HepG2 (cell line): ENCODE results near the gene CERS6.
"Not testable (repeated sequence)": the region's sequence is repeated elsewhere in the genome, so short reads cannot be mapped to it uniquely, and the experiment has no call there.

ENCODE experiments used
- CEBPZ ChIP-seq: IDR thresholded peaks from 2 replicates; pipeline ENCODE4 v1.6.1; 2012; ENCODE audit warnings: low read length, improper control_type of control experiment
- FOXM1 ChIP-seq: sonication (generic); formaldehyde crosslinking; IDR thresholded peaks from 2 replicates; pipeline ENCODE4 v1.5.0; 2020; ENCODE audit warnings: missing genetic modification reagents
- POLR2A ChIP-seq, 2 experiments: IDR thresholded peaks; 2 replicates each; pipeline ENCODE4 v1.6.1; 2011; ENCODE audit warnings: low read depth in 2 of 2, low read length in 2 of 2, mild to moderate bottlenecking in 1 of 2, moderate library complexity in 1 of 2; ENCODE audit not compliant: insufficient read depth in 1 of 2
- PRDM10 ChIP-seq: sonication (generic); formaldehyde crosslinking; IDR thresholded peaks from 2 replicates; pipeline ENCODE4 v1.4.0; 2020; ENCODE audit warnings: low read depth, missing genetic modification reagents
- PTBP1 ChIP-seq: fragments of 200-400 bp; formaldehyde crosslinking; IDR thresholded peaks from 2 replicates; pipeline ENCODE4 v1.6.1; 2018; ENCODE audit warnings: low read length, low read depth; ENCODE audit not compliant: poor library complexity, severe bottlenecking
- SETDB1 ChIP-seq: sonication (generic); formaldehyde crosslinking; IDR thresholded peaks from 2 replicates; pipeline ENCODE4 v1.5.1; 2020; ENCODE audit warnings: missing genetic modification reagents, mild to moderate bottlenecking, borderline replicate concordance
- SNRNP70 ChIP-seq: fragments of 200-400 bp; formaldehyde crosslinking; IDR thresholded peaks from 2 replicates; pipeline ENCODE4 v1.6.1; 2017; ENCODE audit warnings: mild to moderate bottlenecking, low read depth, low read length, moderate library complexity
- SRF ChIP-seq: IDR thresholded peaks from 2 replicates; pipeline ENCODE4 v1.6.1; 2011; ENCODE audit warnings: mild to moderate bottlenecking, low read depth, low read length, moderate library complexity
- ZNF121 ChIP-seq: sonication (generic); formaldehyde crosslinking; IDR thresholded peaks from 2 replicates; pipeline ENCODE4 v1.5.0; 2020; ENCODE audit warnings: mild to moderate bottlenecking, missing genetic modification reagents
- TF ChIP-seq, protein P1 (sequence below), 2 experiments: sonication (generic) in 1 of 2; formaldehyde crosslinking in 1 of 2; IDR thresholded peaks; 2 replicates each; pipeline versions ENCODE4 v1.5.1 to v1.6.1; 2011 to 2020; ENCODE audit warnings: borderline replicate concordance in 1 of 2, low read depth in 1 of 2, low read length in 1 of 2, mild to moderate bottlenecking in 1 of 2, missing genetic modification reagents in 1 of 2, moderate library complexity in 1 of 2
- TF ChIP-seq, protein P2 (sequence below): sonication (generic); formaldehyde crosslinking; IDR thresholded peaks from 2 replicates; pipeline ENCODE4 v1.8.1; 2022; ENCODE audit warnings: mild to moderate bottlenecking, missing genetic modification reagents

DNA sequence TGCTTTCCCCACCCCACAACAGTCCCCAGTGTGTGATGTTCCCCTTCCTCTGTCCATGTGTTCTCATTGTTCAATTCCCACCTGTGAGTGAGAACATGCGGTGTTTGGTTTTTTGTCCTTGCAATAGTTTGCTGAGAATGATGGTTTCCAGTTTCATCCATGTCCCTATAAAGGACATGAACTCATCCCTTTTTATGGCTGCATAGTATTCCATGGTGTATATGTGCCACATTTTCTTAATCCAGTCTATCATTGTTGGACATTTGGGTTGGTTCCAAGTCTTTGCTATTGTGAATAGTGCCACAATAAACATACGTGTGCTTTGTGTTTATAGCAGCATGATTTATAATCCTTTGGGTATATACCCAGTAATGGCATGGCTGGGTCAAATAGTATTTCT, 335.1 kb downstream of the CERS6 start:
- not testable (repeated sequence) for TF ChIP-seq PTBP1; POLR2A (IDR thresholded peaks at IDR 0.05; ENCODE audit: insufficient read depth in 1 of 2, low read depth in 2 of 2, low read length in 2 of 2); FOXM1 (CRISPR knock-in tag); SNRNP70; ZNF121; SETDB1 (CRISPR knock-in tag); CEBPZ; SRF; PRDM10 (CRISPR knock-in tag)
- TF ChIP-seq, protein P1, sequence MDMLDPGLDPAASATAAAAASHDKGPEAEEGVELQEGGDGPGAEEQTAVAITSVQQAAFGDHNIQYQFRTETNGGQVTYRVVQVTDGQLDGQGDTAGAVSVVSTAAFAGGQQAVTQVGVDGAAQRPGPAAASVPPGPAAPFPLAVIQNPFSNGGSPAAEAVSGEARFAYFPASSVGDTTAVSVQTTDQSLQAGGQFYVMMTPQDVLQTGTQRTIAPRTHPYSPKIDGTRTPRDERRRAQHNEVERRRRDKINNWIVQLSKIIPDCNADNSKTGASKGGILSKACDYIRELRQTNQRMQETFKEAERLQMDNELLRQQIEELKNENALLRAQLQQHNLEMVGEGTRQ (IDR thresholded peaks at IDR 0.05; ENCODE audit: low read depth, low read length): not testable (repeated sequence)
- TF ChIP-seq, protein P1 (CRISPR knock-in tag; IDR thresholded peaks at IDR 0.05; ENCODE audit: borderline replicate concordance): not testable (repeated sequence)
- TF ChIP-seq, protein P2, sequence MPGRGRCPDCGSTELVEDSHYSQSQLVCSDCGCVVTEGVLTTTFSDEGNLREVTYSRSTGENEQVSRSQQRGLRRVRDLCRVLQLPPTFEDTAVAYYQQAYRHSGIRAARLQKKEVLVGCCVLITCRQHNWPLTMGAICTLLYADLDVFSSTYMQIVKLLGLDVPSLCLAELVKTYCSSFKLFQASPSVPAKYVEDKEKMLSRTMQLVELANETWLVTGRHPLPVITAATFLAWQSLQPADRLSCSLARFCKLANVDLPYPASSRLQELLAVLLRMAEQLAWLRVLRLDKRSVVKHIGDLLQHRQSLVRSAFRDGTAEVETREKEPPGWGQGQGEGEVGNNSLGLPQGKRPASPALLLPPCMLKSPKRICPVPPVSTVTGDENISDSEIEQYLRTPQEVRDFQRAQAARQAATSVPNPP (CRISPR knock-in tag): not testable (repeated sequence)
